ENCODE results near the gene ASTN2. TPM values are rescaled to one million over a fixed set of nuclear protein-coding genes. Genes with fewer than 3 reads are reported as not detected.

ASTN2 gene
- total RNA-seq, 1 experiment from 2014 or later: 4.8 TPM

GRCh38 chr9:116476002-116476401, 938.9 kb downstream of the ASTN2 start:
- no peaks in the 10 kb centered on the region for H3K4me1 ChIP-seq (ENCODE audit: control insufficient read depth in 1 of 2, insufficient read depth in 2 of 2, low read length in 2 of 2)
- H2AFZ ChIP-seq (ENCODE audit: low read depth, low read length, poor library complexity, severe bottlenecking): no peak overlapping the region
- no peaks in the 10 kb centered on the region for H3K9me3 ChIP-seq (ENCODE audit: control insufficient read depth in 1 of 2, insufficient read depth in 1 of 2, low read depth in 1 of 2, low read length in 2 of 2)
- no peaks in the 10 kb centered on the region for H3K79me2 ChIP-seq (ENCODE audit: insufficient read depth, low read length)
- ChIA-PET CTCF (no interaction called here), RAD21 (ENCODE audit: low non-redundant PET in 1 of 2, low total read pairs in 2 of 2, uncharacterized antibody in 2 of 2, unreplicated experiment in 2 of 2) (no interaction called here), POLR2A (no interaction called here)
- no peak for TF ChIP-seq ATF3 (IDR thresholded peaks at IDR 0.05)
- TF ChIP-seq EZH2phosphoT487 (IDR thresholded peaks at IDR 0.05; ENCODE audit: borderline replicate concordance): no peak
- TF ChIP-seq EZH2 (IDR thresholded peaks at IDR 0.05): no peak
- TF ChIP-seq YY1 (IDR thresholded peaks at IDR 0.05; ENCODE audit: extremely low read depth, insufficient replicate concordance, low read depth, low read length): no peak
- no peak for TF ChIP-seq SP1 (IDR thresholded peaks at IDR 0.05; ENCODE audit: low read depth)
- TF ChIP-seq ZFX (IDR thresholded peaks at IDR 0.05): no peak
- TF ChIP-seq SRF (IDR thresholded peaks at IDR 0.05; ENCODE audit: low read depth): no peak
- TF ChIP-seq ZNF274 (IDR thresholded peaks at IDR 0.05; ENCODE audit: low read depth, low read length): no peak
- no peak for TF ChIP-seq TCF7L2 (IDR thresholded peaks at IDR 0.05; ENCODE audit: borderline replicate concordance, extremely low read depth, insufficient read depth, insufficient read length)
- ATAC-seq: no peak
- H3K27ac ChIP-seq (ENCODE audit: low read depth, low read length): no peak overlapping the region
- H3K4me2 ChIP-seq (ENCODE audit: low read length): no peak overlapping the region
- no peaks in the 10 kb centered on the region for H3K27me3 ChIP-seq (ENCODE audit: insufficient read depth, low read length)
- intact Hi-C loops (cut with micrococcal nuclease): no loop called here
- no TSS peak for BruUV-seq (replicated peaks)
- no peak overlapping the region for H3K9ac ChIP-seq (ENCODE audit: low read length)
- H3K9me2 ChIP-seq (ENCODE audit: insufficient read depth): no peaks in the 10 kb centered on the region
- H4K20me1 ChIP-seq (ENCODE audit: insufficient read depth): no peaks in the 10 kb centered on the region
- DNase-seq (ENCODE audit: low read depth, low spot score): no peak
- H3K36me3 ChIP-seq (ENCODE audit: control insufficient read depth in 1 of 2, insufficient read depth in 2 of 2, low read length in 2 of 2): no peaks in the 10 kb centered on the region
- no peak overlapping the region for H3K4me3 ChIP-seq (replicated peaks in 1 of 2; ENCODE audit: low read depth in 1 of 2, low read length in 2 of 2)

- Histone ChIP-seq H3K9ac (ENCODE audit: low read length) (no peak overlapping the region), H3K4me2 (ENCODE audit: low read length) (no peak overlapping the region), H3K27ac (ENCODE audit: low read depth, low read length) (no peak overlapping the region), H3K27me3 (ENCODE audit: insufficient read depth, low read length) (no peaks in the 10 kb centered on the region), H3K36me3 (ENCODE audit: control insufficient read depth in 1 of 2, insufficient read depth in 2 of 2, low read length in 2 of 2) (no peaks in the 10 kb centered on the region), H4K20me1 (ENCODE audit: insufficient read depth) (no peaks in the 10 kb centered on the region), H3K4me3 (replicated peaks in 1 of 2; ENCODE audit: low read depth in 1 of 2, low read length in 2 of 2) (no peak overlapping the region), H2AFZ (ENCODE audit: low read depth, low read length, poor library complexity, severe bottlenecking) (no peak overlapping the region), H3K4me1 (ENCODE audit: control insufficient read depth in 1 of 2, insufficient read depth in 2 of 2, low read length in 2 of 2) (no peaks in the 10 kb centered on the region), H3K9me2 (ENCODE audit: insufficient read depth) (no peaks in the 10 kb centered on the region), H3K79me2 (ENCODE audit: insufficient read depth, low read length) (no peaks in the 10 kb centered on the region), H3K9me3 (ENCODE audit: control insufficient read depth in 1 of 2, insufficient read depth in 1 of 2, low read depth in 1 of 2, low read length in 2 of 2) (no peaks in the 10 kb centered on the region)
- no peak for DNase-seq (ENCODE audit: low read depth, low spot score)
- TF ChIP-seq TCF7L2 (IDR thresholded peaks at IDR 0.05; ENCODE audit: borderline replicate concordance, extremely low read depth, insufficient read depth, insufficient read length) (no peak), ATF3 (IDR thresholded peaks at IDR 0.05) (no peak), ELF1 (IDR thresholded peaks at IDR 0.05; ENCODE audit: borderline replicate concordance, low read depth) (no peak), SIN3A (IDR thresholded peaks at IDR 0.05; ENCODE audit: low read depth) (no peak), ZFX (IDR thresholded peaks at IDR 0.05) (no peak), MAX (IDR thresholded peaks at IDR 0.05) (no peak), EZH2 (IDR thresholded peaks at IDR 0.05) (no peak)
- TF ChIP-seq, protein P1, sequence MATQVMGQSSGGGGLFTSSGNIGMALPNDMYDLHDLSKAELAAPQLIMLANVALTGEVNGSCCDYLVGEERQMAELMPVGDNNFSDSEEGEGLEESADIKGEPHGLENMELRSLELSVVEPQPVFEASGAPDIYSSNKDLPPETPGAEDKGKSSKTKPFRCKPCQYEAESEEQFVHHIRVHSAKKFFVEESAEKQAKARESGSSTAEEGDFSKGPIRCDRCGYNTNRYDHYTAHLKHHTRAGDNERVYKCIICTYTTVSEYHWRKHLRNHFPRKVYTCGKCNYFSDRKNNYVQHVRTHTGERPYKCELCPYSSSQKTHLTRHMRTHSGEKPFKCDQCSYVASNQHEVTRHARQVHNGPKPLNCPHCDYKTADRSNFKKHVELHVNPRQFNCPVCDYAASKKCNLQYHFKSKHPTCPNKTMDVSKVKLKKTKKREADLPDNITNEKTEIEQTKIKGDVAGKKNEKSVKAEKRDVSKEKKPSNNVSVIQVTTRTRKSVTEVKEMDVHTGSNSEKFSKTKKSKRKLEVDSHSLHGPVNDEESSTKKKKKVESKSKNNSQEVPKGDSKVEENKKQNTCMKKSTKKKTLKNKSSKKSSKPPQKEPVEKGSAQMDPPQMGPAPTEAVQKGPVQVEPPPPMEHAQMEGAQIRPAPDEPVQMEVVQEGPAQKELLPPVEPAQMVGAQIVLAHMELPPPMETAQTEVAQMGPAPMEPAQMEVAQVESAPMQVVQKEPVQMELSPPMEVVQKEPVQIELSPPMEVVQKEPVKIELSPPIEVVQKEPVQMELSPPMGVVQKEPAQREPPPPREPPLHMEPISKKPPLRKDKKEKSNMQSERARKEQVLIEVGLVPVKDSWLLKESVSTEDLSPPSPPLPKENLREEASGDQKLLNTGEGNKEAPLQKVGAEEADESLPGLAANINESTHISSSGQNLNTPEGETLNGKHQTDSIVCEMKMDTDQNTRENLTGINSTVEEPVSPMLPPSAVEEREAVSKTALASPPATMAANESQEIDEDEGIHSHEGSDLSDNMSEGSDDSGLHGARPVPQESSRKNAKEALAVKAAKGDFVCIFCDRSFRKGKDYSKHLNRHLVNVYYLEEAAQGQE (IDR thresholded peaks at IDR 0.05; ENCODE audit: low read depth): no peak
- intact Hi-C loops (cut with micrococcal nuclease): no loop called here
- ChIA-PET RAD21 (ENCODE audit: low non-redundant PET in 1 of 2, low total read pairs in 2 of 2, uncharacterized antibody in 2 of 2, unreplicated experiment in 2 of 2) (no interaction called here), CTCF (no interaction called here), POLR2A (no interaction called here)
- no TSS peak for BruUV-seq (replicated peaks)
- ATAC-seq: no peak
Observed at GRCh38 chr9:116475201-116475600, 939.7 kb downstream of the ASTN2 start.
